Jurkat, Clone E6-1 (cell line): ENCODE measurements around the gene KLK14. TPM values are rescaled to one million over a fixed set of nuclear protein-coding genes. Genes with fewer than 3 reads are reported as not detected.

Source experiments
- DNase-seq: peaks from one replicate; pipeline ENCODE4 v3.0.0-alpha.2; 2011; ENCODE audit warnings: low read depth, low spot score
- H3K4me3 ChIP-seq: 2 replicates; pipeline ENCODE4 v1.5.1; 2011; ENCODE audit warnings: mild to moderate bottlenecking, low read length, control low read depth, moderate library complexity
- polyA plus RNA-seq: library from polyadenylated mRNA; unstranded; fragments of >200 nt; gene quantifications from one replicate; pipeline ENCODE4 v1.2.1, GENCODE V29; 2012; ENCODE audit warnings: missing spikeins; ENCODE audit not compliant: insufficient read length, insufficient read depth

The KLK14 gene
- not detected for polyA plus RNA-seq

GRCh38 chr19:51082611-51083010 lies at the start of gene KLK14:
Gene KLK14, minus strand, starts transcription at chr19:51082887. Its CDS starts 273 bp downstream, at chr19:51082614.
- H3K4me3 ChIP-seq = no peak within 1 kb of the TSS
- DNase-seq = no peak

- no peak for DNase-seq
- no peak overlapping the region for H3K4me3 ChIP-seq
Measured at GRCh38 chr19:51131780-51132680, 49.3 kb upstream of the KLK14 start.

GRCh38 chr19:51129716-51130115 lies 47.0 kb upstream of the KLK14 start:
- no peak for DNase-seq
- no peak overlapping the region for H3K4me3 ChIP-seq

GRCh38 chr19:51128227-51128626 lies 45.5 kb upstream of the KLK14 start:
- no peak overlapping the region for H3K4me3 ChIP-seq

GRCh38 chr19:51127755-51128154 lies 45.1 kb upstream of the KLK14 start:
- H3K4me3 ChIP-seq = no peak overlapping the region
- DNase-seq = peak; percentile 27

More at GRCh38 chr19:51128227-51128626, 45.5 kb upstream of the KLK14 start:
- no peak for DNase-seq

GRCh38 chr19:51127032-51127431 lies 44.3 kb upstream of the KLK14 start:
- no peak overlapping the region for H3K4me3 ChIP-seq
- DNase-seq = no peak

GRCh38 chr19:51125421-51126075 lies 42.9 kb upstream of the KLK14 start:
- DNase-seq = no peak
- no peak overlapping the region for H3K4me3 ChIP-seq

- H3K4me3 ChIP-seq = no peak within 1 kb of the TSS
- DNase-seq = no peak
Measured at GRCh38 chr19:51124729-51125128, 42.0 kb upstream of the KLK14 start, which contains the start of gene SIGLEC9. Gene SIGLEC9, plus strand, starts transcription at chr19:51124906. Its CDS starts 69 bp downstream, at chr19:51124975.

- DNase-seq = no peak
- H3K4me3 ChIP-seq = no peak overlapping the region
Measured at GRCh38 chr19:51124216-51124615, 41.5 kb upstream of the KLK14 start.

GRCh38 chr19:51123802-51124201 lies 41.1 kb upstream of the KLK14 start:
- no peak overlapping the region for H3K4me3 ChIP-seq
- DNase-seq = no peak

- H3K4me3 ChIP-seq = no peak overlapping the region
Measured at GRCh38 chr19:51123381-51123800, 40.7 kb upstream of the KLK14 start.

GRCh38 chr19:51122112-51122981 lies 39.7 kb upstream of the KLK14 start:
- H3K4me3 ChIP-seq = no peak overlapping the region
- no peak for DNase-seq

More at GRCh38 chr19:51123381-51123800, 40.7 kb upstream of the KLK14 start:
- peak; percentile 81 for DNase-seq

GRCh38 chr19:51121257-51121656 lies 38.6 kb upstream of the KLK14 start:
- no peak overlapping the region for H3K4me3 ChIP-seq
- DNase-seq = no peak

- H3K4me3 ChIP-seq = no peak overlapping the region
- DNase-seq = no peak
Measured at GRCh38 chr19:51120160-51120559, 37.5 kb upstream of the KLK14 start.

GRCh38 chr19:51119611-51120010 lies 36.9 kb upstream of the KLK14 start:
- no peak for DNase-seq
- no peak overlapping the region for H3K4me3 ChIP-seq

GRCh38 chr19:51119101-51119500 lies 36.4 kb upstream of the KLK14 start:
- no peak overlapping the region for H3K4me3 ChIP-seq
- DNase-seq = no peak

- no peak overlapping the region for H3K4me3 ChIP-seq
- no peak for DNase-seq
Measured at GRCh38 chr19:51116736-51117286, 34.1 kb upstream of the KLK14 start.

GRCh38 chr19:51114087-51114729 lies 31.5 kb upstream of the KLK14 start:
- no peak for DNase-seq

More at GRCh38 chr19:51114087-51114729, 31.5 kb upstream of the KLK14 start:
- no peak overlapping the region for H3K4me3 ChIP-seq
